ENCODE data around the gene RNF43.
"Not testable (repeated sequence)": the region's sequence is repeated elsewhere in the genome, so short reads cannot be mapped to it uniquely, and the experiment has no call there.

RNF43 gene

DNA sequence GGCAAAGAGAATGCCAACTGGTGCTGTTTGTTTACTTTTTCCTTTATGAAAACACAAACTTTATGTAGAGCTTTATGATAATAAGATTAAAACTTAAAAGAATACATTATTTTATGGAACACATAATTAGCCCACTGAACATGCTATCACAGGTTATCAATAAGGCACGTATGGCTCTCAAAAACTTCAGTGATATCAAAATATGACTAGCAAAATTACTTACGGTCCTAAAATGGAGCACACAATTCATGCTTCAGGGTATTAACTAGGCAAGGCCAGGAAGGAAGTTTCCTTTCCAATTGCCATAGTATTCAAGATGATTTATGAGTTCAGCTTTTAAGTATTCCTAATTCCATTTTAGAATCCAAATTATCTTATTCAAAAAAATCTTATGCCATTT lies 3.6 kb downstream of the RNF43 start:
- Mint-ChIP-seq H3K27ac (peak overlapping the region in 1 of 2 donors; percentile 83), H3K4me3 (no peak overlapping the region), H3K4me1 (peaks cover 35% of the 10 kb centered on the region), H3K27me3 (no peaks in the 10 kb centered on the region), H3K9me3 (no peaks in the 10 kb centered on the region)
- ATAC-seq = no peak
- no peak for DNase-seq

DNA sequence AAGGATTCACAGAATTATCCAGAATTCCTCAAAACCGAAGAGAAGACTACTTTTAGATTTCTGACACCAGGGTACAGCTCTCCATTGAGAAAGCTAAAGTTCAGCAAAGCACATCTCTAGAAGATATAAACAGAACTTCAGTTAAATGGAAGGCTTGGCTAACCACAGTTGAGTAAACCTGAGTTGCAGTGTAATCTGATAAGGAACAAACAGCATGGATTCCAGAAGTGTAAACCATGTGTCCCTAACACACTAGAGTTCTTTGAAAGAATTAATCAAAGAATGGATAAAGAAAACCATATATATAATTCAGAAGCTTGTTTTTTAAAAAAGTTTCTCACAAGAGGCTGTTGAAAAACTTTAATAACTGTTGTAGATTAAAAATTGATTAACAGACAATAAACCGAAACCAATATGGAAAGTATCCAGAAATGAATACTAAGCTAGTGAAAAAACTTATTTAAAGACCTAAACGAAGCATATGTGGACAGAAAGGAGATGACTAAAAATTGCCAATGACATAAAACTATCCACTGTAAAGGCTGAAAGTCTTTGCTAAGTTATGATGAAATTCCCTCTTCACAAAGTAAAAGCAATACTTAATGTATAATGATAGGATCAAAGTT lies 4.3 kb downstream of the RNF43 start:
- DNase-seq (no peak), ATAC-seq (no peak)
- H3K27ac Mint-ChIP-seq = peak overlapping the region in 1 of 2 donors; percentile 83
- H3K4me1 Mint-ChIP-seq = peaks cover 34% of the 10 kb centered on the region
- peak overlapping the region in 1 of 2 donors; percentile 49 for H3K4me3 Mint-ChIP-seq
- H3K27me3 Mint-ChIP-seq = no peaks in the 10 kb centered on the region
- H3K9me3 Mint-ChIP-seq = no peaks in the 10 kb centered on the region

DNA sequence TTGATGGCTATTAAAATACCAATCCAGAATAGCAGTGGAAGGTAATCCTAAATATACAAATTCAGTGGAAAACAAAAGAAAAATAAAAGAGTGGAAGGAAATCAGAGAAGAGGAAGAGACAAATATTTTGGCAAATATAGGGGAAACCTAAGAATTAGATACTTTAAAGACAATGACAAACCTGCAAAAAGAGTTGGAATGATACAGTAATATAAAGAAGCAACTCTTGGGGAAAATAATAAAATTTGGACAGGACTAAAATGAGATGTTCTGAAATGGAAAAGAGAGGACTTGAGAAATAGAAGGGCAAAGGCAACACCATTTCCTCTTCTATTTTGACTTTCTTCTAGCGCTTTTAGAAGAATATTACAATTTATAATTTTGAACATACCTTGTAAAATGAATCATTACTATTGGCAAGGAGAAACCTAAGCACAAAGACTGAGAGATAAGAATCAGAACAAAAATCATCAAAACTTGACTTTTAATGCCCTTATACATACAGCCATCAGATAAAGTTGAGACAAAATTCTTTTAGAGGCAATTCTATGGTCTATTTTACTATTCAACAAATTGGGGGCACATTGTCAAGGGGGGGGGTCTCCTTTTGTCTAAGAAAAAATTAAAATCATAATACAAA lies 5.2 kb downstream of the RNF43 start:
- no peak for ATAC-seq
- H3K4me3 Mint-ChIP-seq = no peak overlapping the region

GRCh38 chr17:58411408-58411894 lies 5.9 kb downstream of the RNF43 start:
- Mint-ChIP-seq H3K4me3 (no peak overlapping the region), H3K4me1 (peaks cover 22% of the 10 kb centered on the region), H3K27ac (no peak overlapping the region), H3K9me3 (no peaks in the 10 kb centered on the region), H3K27me3 (no peaks in the 10 kb centered on the region)
- DNase-seq (no peak), ATAC-seq (no peak)

More for the DNA sequence above, 5.2 kb downstream of the RNF43 start:
- H3K9me3 Mint-ChIP-seq = no peaks in the 10 kb centered on the region
- H3K27ac Mint-ChIP-seq = no peak overlapping the region
- H3K27me3 Mint-ChIP-seq = no peaks in the 10 kb centered on the region
- no peak for DNase-seq
- H3K4me1 Mint-ChIP-seq = peaks cover 25% of the 10 kb centered on the region

- Mint-ChIP-seq H3K27ac (no peak overlapping the region), H3K4me1 (peaks cover 21% of the 10 kb centered on the region), H3K4me3 (no peak overlapping the region), H3K27me3 (no peaks in the 10 kb centered on the region), H3K9me3 (no peaks in the 10 kb centered on the region)
- DNase-seq (no peak), ATAC-seq (no peak)
Measured at GRCh38 chr17:58410714-58411407, 6.5 kb downstream of the RNF43 start.

DNA sequence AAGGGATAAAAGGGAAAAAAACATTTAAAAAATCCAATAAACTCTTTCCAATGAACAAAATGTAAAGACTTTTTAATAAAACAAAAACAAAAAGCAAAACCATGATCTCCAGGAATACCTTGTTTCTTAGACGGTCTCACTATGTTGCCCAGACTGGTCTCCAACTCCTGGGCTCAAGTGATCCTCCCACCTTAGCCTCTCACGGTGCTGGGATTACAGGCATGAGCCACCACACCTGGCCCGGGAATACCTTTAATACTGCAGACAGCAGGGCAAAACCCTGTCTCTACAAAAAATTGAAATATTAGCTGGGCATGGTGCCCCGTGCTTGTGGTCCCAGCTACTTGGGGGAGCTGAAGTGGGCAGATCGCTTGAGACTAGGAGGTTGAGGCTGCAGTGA lies 7.9 kb downstream of the RNF43 start:
- H3K4me3 Mint-ChIP-seq = no peak overlapping the region

GRCh38 chr17:58403311-58403710 lies 14.0 kb downstream of the RNF43 start:
- peaks cover 20% of the 10 kb centered on the region for H3K4me1 Mint-ChIP-seq
- no peaks in the 10 kb centered on the region for H3K27me3 Mint-ChIP-seq
- no peak overlapping the region for H3K4me3 Mint-ChIP-seq
- ATAC-seq (no peak), DNase-seq (no peak)
- no peaks in the 10 kb centered on the region for H3K9me3 Mint-ChIP-seq
- peak overlapping the region in 1 of 2 donors; percentile 21 for H3K27ac Mint-ChIP-seq

More for the DNA sequence above, 7.9 kb downstream of the RNF43 start:
- Mint-ChIP-seq H3K27me3 (no peaks in the 10 kb centered on the region), H3K9me3 (no peaks in the 10 kb centered on the region), H3K4me1 (peaks cover 13% of the 10 kb centered on the region), H3K27ac (no peak overlapping the region)
- DNase-seq (no peak), ATAC-seq (no peak)

GRCh38 chr17:58402679-58403078 lies 14.7 kb downstream of the RNF43 start:
- DNase-seq (no peak), ATAC-seq (no peak)
- H3K4me3 Mint-ChIP-seq = no peak overlapping the region

GRCh38 chr17:58402047-58402446 lies 15.3 kb downstream of the RNF43 start:
- no peak for DNase-seq
- Mint-ChIP-seq H3K4me3 (no peak overlapping the region), H3K4me1 (peaks cover 20% of the 10 kb centered on the region), H3K27ac (no peak overlapping the region), H3K27me3 (no peaks in the 10 kb centered on the region), H3K9me3 (no peaks in the 10 kb centered on the region)
- ATAC-seq = peak; percentile 69

More at GRCh38 chr17:58402679-58403078, 14.7 kb downstream of the RNF43 start:
- H3K4me1 Mint-ChIP-seq = peaks cover 20% of the 10 kb centered on the region
- no peaks in the 10 kb centered on the region for H3K27me3 Mint-ChIP-seq
- H3K9me3 Mint-ChIP-seq = no peaks in the 10 kb centered on the region
- H3K27ac Mint-ChIP-seq = no peak overlapping the region

GRCh38 chr17:58401287-58401686 lies 16.0 kb downstream of the RNF43 start:
- Mint-ChIP-seq H3K27me3 (no peaks in the 10 kb centered on the region), H3K27ac (no peak overlapping the region), H3K4me3 (no peak overlapping the region), H3K4me1 (peaks cover 20% of the 10 kb centered on the region), H3K9me3 (no peaks in the 10 kb centered on the region)
- ATAC-seq (no peak), DNase-seq (no peak)

DNA sequence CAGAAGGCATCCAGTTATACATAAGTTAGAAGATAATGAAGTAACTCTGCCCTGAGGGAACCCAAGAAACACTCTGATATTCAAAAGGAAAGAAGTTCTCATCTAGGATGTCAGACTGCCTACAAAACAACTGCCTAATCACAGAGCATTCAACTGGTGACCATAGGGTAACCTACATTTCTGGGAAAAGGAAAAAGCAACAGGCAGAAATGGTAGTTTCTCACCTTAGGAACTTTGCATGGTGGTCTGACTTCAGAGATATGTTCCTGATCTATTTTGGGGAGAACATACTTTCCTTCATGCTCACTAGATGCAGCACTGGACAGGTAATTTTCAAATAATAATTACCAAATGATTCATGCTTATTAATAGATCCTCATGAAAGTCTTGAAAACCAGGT lies 16.5 kb downstream of the RNF43 start:
- Mint-ChIP-seq H3K27me3 (no peaks in the 10 kb centered on the region), H3K4me3 (no peak overlapping the region), H3K4me1 (peaks cover 20% of the 10 kb centered on the region), H3K9me3 (no peaks in the 10 kb centered on the region), H3K27ac (no peak overlapping the region)
- ATAC-seq = no peak
- DNase-seq = no peak

GRCh38 chr17:58399974-58400373 lies 17.4 kb downstream of the RNF43 start:
- H3K27ac Mint-ChIP-seq = no peak overlapping the region
- DNase-seq = no peak
- no peaks in the 10 kb centered on the region for H3K27me3 Mint-ChIP-seq
- peaks cover 20% of the 10 kb centered on the region for H3K4me1 Mint-ChIP-seq
- H3K9me3 Mint-ChIP-seq = no peaks in the 10 kb centered on the region
- peak; percentile 68 for ATAC-seq
- no peak overlapping the region for H3K4me3 Mint-ChIP-seq

DNA sequence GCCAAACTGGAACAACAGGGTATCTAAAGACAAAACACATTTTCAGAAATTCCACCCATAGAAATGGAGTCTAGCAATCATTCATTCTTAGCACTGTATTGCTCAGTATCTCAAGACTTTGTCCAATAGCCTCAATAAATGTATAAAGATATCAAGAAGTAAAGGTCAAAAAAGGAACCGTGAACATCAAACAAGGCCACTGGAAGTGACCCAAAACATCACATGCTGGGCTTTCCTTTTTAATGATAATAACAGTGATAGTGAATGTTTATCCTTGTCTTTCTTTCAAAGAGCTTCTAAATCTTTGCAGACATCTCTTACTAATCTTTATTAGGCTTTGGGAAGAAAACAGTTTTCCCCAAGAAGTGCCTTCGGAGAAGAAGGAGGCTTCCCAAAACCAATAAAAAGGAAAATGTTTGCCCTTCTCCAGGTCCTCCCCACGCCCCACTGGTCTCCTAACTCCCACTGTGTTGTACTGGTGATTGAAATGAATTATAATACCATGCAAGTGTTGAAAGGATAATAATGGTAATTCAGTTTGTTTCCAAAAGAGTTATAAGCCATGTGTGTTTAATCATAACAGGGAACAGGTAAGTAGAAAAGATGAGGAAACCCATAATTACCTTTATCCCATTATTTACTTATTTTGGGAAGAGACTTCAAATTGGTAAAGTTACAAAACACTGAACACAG lies 18.6 kb downstream of the RNF43 start:
- no peak overlapping the region for H3K27ac Mint-ChIP-seq
- peaks cover 20% of the 10 kb centered on the region for H3K4me1 Mint-ChIP-seq
- ATAC-seq = no peak
- no peak for DNase-seq
- H3K4me3 Mint-ChIP-seq = no peak overlapping the region
- H3K27me3 Mint-ChIP-seq = no peaks in the 10 kb centered on the region
- H3K9me3 Mint-ChIP-seq = no peaks in the 10 kb centered on the region

- H3K9me3 Mint-ChIP-seq, H3K27me3 Mint-ChIP-seq, ATAC-seq, H3K27ac Mint-ChIP-seq, H3K4me3 Mint-ChIP-seq, DNase-seq: not testable (repeated sequence)
- peaks cover 15% of the 10 kb centered on the region for H3K4me1 Mint-ChIP-seq
Measured at GRCh38 chr17:58397421-58397820, 19.9 kb downstream of the RNF43 start.

GRCh38 chr17:58396173-58396572 lies 21.2 kb downstream of the RNF43 start:
- Mint-ChIP-seq H3K27me3 (no peaks in the 10 kb centered on the region), H3K27ac (no peak overlapping the region), H3K4me3 (no peak overlapping the region), H3K4me1 (peaks cover 5% of the 10 kb centered on the region), H3K9me3 (no peaks in the 10 kb centered on the region)
- ATAC-seq = no peak
- DNase-seq = no peak
